ENCODE data around the gene FHOD3.

Gene FHOD3

DNA sequence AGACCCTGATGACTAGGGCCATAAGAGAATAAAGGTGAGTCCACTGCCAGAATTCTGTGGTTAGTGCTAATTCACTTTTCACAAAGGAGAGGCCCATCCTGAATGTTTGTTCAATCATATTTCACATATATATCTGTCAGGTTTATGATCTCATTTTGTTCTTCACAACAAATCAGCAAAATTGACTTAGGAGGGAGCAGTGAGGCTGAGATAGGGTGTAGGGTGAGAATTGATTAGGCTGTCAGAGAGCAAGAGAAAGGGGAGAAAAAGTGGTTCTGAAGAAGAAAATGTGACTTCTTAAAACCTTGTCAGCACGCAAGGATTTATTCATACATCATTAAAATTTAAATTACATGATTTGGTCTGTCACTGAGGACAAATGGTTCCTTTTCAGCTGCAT, 117.7 kb downstream of the FHOD3 start:
- DNase-seq, result no peak

DNA sequence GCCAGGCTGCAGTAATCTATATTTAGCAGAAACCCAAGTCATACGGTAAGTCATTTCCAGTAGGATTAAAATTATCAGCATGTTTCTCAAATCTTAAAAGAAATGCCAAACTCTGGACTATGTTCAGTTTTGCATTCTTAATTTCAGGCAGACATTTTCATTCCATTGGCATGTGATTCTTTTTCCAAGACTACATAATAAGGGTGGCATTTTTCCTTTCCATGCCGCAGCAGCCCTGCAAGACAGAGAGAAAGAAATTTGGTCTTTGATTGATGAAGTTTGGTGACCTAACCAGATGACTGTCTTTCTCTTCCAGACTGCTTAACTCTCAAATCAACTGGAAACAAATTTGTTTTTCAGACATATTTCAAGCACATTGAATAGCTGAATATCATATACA, 118.1 kb downstream of the FHOD3 start:
- DNase-seq, result no peak

DNA sequence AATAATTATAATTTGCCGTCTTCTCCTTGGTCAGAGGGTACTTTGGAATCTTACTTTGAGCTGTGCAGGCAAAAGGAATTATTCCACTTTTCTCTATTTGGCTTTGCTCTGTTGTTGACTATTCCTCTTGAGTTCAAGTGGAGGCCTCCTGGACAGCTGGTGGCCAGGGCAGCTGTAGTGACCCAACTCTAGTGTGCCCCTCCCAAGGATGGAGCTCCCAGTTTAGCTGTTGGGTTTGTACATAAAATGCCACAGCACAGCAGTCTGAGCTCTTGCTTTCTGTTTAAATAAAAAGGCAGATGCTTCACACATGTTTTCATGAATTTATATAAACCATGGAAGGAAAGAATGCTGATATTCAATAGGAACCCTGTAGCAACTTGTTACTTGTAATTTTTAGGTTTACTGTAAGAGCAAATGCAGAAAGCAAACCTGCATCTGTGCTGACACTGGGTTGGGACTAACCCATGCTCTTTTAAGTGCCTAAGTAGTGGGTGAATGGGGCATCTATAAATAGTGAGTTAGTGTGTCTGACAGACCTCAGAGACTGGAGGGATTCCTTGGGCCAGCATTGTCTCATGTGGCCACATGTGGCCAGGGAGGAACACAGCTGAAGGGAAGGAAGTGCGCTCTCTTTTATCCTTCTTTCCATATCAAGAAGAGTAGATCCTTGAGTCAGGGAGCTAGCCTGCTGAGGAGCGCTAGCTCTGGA, 121.8 kb downstream of the FHOD3 start:
- no peak for DNase-seq

DNA sequence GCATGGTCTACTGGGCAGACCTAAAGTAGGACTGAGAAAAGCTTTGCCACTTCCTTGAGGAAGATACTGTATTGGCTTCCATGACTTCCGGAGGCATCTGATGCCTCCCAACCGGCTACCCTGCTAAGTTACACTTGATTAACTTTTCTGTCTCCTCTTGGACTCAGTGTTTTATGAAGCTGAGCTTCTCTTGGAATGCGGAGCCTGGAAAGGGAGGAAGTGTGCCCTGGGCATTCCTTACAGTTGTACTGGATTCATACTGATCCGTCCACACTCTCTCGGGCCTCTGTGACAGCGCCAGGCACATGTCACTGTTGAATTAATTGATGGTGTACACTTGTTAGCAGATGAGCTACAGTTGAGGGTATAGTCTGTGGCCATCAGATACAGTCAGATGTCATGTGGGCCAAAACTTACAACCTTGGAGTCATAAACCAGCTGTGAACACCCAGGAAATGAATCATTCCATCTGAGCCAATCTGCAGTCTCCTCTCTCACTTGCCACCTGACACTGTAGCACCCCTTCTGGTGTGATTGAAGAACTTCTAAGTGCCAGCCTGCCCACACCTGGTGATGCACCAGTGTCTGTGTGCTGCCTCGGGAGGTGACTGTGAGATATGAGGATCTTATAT, 122.5 kb downstream of the FHOD3 start:
- no peak for DNase-seq

DNA sequence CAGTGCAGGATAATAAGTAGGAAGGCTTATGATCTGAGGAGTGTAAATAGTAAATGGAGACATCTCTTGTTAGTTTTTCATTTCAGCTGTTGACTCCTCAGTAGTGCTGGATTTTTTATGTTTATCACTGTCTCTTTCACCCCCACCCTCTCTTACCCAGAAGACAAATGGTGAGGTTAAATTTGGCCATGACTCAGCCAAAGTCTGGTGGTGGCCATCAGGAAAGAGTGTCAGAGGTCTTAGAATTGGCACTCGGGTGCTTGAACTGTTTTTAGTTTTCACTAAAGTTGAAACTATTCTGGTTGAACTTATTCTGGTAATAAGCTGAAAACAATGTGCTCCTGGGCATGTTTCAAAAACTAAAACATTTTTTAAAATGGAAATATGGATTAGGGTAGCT, 123.3 kb downstream of the FHOD3 start:
- no peak for DNase-seq

DNA sequence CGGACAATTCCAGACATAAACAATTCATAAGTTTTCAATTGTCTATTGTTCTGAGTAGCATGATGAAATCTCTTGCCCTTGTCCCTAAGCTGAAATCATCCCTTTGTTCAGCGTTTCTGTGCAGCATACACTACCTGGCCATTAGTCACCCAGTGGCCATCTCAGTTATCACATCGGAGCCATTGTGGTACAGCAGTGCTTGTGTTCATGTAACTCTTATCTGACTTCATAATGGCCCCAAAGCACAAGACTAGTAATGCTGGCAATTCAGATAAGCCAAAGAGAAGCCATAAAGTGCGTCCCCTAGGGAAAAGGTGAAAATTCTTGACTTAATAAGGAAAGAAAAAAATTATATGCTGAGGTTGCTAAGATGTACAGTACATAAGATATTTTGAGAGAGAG, 127.2 kb downstream of the FHOD3 start:
- no peak for DNase-seq

DNA sequence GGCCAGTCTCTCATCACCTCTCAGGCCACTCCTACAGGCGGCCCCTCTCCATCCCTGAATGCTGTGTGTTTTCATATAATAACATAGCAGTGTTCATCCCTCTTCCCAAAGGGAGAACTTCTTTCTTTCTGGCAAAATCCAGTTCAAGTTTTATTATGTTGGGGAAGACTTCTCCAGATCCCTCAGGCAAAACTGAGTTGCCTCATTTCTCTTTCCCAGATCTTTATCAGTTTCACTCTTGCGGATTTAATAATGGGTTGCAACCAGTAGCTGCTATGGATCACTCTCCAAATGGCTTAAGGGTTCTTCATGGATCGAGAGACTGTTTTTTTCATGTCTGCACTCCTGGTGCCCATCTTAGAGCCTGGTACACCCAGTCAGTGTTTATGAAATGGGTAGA, 129.9 kb downstream of the FHOD3 start:
- DNase-seq, result no peak

DNA sequence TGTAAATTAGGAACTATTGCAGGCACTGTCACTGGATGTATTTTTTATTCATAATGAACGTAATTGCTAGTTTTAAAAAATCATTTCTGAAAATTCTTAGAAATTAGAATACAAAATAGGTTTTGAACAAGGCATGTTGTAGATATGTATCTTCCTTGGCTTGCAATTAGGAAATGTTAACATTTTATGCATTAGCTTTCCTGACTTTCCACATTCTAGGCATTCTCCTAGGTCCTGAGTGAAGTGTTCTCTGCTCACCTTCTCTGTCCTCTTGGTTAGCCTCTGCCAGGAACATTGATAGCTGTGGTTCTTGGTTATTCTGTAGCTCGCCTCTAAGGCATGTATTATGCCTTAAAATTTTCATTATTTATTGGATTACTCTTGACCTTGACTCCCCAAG, 130.3 kb downstream of the FHOD3 start:
- DNase-seq, result no peak

DNA sequence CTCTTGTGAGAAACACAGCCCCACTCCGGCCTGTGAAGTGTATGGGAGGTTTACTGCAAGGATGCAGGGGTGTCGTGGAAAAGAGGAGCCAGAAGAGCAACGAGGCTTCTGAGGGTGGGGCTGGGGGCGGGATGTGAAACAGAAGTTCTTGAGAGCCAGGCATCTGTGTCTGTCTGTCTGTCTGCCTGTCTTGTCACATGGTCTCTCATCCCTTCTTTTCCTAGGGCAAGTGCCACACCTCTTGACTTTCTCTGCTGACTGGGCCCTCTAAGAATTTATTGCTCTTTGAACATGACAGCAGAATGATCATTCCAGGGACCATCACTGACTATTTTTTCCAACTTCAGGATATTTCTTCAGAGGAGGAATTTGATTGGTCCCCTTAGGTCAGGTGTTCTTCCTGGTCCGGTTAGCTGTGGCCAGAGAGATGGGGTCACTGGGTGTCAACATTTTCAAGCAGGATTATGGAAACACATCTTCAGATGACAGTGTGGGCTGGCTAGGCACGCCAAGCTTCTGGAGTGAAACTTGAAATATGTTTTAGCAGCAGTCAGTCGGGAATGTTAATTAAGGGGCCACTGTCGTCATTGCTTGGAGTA, 131.0 kb downstream of the FHOD3 start:
- no peak for DNase-seq

DNA sequence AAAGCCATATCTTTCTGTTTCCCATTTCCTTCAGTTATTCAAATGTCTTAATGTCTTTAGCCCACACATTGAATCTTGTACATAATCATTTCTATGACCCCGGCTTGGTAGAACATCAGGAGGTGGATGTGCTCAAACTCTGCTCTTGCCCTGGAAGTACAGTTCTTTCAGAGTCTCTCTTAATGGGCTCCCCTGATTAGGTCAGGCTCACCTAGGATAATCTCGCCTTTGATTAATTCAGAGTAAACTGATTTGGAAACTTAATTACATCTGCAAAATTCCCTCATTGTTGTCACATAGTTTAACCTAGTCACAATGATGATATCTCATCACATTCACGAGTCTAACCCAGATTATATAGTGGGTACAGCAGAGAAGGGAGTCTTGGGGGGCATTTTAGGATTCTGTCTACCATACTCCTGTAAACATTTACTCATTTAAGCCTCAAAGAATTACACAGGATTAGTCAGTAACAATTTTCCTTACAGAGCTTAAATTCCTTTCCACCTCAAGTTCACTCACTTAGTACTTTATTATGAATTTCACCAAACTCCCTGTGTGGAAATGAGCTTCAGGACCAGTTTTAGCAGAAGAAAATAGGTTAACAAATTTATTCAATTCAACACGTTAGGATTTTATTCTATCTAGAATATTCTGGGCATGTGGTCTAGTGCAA, 135.5 kb downstream of the FHOD3 start:
- no peak for DNase-seq

DNA sequence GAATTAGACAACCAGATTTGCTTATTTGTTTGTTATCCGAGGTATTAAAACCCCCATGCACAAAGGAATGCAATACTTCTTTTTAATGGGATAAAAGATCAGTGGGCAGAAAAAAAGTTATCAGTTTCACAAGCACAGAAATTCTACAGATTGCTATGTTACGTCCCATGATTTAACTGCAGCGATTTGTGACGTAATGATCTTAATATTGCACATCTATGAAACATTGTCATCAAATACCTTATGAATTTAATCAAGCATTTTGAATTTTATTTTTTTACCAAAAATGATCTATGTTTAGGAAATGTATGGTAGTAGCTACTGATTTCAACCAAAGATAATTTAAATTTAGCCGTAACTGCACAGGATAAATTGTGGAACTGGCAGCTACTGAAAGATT, 138.9 kb downstream of the FHOD3 start:
- no peak for DNase-seq

DNA sequence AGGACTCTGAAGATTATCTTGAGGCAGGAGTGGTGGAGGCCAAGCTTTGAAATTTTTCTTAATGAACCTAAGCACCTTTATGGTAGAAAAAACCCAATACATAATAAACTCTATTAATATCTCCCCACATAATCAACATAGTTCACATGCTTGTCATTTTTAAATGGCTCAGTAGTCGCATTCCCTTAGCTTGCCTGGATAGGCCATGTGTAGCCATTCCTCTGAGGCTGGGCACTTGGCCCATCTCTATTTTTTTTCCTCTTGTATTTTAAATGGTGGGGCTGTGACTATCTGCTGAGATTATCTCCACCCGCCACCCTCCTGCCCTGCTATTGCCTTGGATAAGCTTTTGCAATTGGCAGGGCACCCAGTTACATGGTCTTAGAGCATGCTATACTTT, 143.1 kb downstream of the FHOD3 start:
- DNase-seq, result peak in 1 of 2 experiments; percentile 16

DNA sequence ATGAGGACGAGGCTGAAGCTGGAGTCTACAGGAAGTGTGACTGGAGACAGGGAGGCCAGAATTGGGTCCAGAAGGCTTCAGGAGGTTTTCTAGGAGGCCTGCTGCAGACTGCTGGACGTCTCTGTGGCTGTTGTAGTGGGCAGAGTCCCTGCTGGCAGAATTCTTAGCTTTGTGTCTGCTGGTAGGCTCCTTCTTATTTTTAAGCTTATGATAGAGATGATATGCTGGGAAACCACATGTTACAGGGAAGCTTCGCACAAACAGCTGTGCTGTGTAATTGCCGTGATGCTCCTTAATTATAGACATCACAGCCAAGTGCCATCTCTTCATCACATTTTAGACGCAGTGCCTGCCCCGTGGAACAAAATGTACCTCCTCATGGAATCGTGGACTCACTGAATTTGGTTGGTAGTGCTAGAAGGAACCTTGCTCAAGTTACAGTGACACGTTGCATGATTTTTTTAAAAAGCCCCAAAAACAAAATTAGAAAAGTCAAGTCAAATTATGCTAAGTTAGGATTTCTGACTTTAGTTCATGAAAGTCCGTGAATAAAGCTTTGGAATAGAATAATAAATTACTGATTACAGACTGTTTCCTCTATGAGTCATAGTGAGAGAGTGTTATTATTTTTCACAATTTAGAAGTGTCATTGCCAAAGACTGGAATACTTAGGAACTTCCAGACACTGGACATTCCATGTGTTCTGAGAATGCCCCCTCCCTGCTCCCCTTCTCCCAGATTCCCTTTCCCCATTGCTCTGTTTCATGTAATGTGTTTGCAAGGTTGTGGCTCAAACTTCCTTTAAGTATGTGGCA, 144.1 kb downstream of the FHOD3 start:
- DNase-seq, result peak in 1 of 2 experiments; percentile 20

DNA sequence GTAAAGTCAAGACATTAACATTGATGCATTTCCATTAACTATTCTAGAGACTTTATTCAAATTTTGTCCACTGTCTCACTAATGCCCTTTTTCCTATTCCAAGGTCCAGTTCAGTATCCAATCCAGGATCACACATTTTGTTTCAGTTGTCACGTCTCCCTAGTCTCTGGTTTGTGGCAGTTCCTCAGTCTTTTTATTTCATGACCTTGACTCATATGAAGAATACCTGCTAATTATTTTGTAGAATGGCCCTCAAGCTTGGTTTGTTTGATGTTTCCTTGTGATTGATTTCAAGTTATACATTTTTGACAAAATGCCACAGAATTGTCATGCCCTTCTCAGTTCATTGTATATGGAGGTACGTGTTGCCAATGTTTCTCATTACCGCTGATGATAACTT, 145.2 kb downstream of the FHOD3 start:
- no peak for DNase-seq

DNA sequence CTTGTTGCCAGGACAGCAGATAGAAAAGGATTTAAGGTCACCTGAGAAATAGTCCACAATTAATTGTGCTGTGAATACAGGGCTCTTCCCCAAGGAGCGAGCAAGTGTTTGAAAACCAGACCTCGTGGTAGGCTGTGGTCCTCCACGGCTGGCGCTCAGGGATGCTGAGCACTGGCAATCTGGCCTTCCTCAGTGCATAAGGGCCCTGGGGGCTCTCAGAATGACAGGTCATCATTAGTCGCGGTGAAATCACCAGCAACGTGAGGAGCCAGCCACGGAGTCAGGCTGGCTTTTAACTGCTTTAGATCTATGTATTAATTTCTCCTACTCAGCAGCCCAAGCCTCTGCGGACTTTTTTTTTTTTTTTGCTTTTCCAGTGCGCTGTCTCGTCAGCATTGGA, 148.5 kb downstream of the FHOD3 start:
- peak in 1 of 2 experiments; percentile 19 for DNase-seq

DNA sequence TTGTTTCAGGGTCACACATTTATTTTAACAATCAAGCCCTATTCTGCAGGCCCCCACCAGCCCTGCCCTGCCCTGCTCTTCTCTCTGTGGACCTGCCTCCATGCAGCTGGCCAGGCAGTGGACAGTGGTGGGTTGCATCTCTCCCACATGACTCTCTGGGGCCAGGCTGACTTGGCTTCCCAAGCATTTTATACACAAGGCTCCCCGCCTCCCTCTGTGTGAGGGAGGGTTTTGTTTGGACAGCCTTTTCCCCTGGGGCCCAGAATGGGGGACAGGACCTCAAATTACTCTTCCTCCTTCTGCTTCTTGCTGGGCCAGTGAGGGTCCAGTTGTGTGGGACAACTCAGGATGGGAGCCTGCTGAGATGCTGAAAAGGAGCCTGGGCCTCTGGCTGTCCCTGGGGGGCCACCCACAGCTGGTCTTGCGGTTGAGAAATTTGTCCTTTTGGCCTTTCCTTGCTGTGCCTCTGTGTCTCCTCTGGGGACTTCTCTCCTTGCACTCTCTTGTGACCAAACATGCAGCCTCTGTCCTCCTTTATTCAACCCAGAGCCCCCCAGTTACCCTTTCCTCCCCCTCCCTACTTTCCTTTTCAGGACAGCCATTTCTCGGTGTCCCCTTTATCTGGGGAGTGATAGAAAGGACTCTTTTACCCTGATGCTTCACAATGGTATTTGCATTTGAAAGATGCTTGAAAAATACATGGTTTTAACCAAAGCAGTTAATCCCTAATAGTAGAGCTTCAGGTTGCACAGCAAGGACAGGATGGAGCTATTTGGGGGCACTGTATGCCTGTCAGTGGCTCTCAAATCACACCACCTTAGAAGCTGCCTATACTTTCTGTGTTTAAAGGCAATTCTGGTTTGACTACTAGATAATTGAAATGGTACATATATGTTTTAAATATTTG, 151.1 kb downstream of the FHOD3 start:
- DNase-seq, result no peak

DNA sequence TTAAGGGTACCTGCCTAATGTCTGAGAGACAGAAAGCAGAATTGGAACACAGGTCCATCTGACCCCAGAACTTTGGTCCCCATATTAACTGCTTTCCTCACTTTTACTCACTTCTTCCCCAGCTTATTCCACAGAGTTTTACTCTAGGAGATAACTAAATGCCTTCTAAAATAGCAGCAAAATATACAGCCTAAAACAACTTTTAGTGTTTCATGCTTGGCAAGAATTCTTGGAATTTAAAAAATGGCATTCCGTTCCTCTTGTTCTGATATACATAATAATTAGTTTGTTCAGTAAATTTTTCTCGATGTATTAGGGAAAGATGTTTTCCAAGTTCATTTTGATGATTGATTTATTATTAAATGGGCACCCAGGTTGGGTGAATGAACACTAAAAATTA, 151.9 kb downstream of the FHOD3 start:
- DNase-seq, result no peak

DNA sequence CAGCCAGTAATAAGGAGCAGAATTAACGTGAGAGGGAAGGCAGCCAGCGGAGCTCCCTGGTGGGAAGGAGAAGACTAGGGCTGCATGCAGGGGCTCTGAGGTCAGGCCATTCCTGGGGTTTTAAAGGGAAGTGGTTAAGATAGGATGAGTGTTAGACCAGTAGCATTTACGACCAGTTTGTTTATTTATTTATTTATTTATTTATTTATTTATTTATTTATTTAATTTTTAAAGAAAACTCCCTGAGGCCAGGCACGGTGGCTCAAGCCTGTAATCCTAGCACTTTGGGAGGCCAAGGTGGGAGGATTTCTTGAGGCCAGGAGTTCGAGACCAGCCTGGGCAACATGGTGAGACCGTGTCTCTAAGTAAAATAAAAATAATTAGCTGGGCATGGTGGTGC, 152.8 kb downstream of the FHOD3 start:
- no peak for DNase-seq

DNA sequence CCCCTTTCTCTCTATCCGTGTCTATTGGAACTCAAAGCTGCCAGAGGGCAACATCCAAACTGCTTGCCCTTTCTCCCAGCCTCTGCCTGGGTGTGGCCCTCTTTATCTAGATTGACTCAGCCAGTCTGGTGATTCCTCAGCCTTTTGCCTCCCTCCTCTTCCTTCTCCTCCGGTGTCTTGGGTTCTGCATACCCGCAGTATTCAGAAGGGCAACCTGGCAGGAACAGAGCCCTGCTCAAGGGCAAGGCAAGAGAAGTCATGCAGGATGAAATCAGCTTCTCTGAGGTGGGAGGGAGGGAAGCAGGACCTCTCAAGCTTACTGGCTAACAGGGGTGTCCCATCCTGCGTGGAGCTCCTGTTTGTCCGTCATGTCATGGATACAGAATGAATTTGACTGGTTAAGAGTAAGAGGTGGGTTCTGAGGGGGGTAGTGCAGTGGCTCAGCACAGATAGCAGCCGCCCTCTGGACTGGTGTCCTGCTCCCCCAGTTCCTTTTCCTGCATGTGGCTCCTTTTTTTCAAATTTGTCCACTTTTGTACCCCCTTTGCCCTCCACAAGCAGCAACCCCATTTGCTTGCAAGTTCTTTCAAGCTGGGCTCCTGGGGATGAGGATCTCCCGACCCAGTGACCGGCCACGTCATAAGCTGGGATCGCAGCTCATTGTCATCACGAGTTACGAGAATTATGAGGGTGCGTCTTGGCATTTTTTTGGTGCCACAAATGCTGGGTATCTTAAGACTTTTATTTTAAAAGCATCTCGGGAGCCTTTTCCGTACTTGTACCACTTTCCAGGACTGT, 154.1 kb downstream of the FHOD3 start:
- no peak for DNase-seq

DNA sequence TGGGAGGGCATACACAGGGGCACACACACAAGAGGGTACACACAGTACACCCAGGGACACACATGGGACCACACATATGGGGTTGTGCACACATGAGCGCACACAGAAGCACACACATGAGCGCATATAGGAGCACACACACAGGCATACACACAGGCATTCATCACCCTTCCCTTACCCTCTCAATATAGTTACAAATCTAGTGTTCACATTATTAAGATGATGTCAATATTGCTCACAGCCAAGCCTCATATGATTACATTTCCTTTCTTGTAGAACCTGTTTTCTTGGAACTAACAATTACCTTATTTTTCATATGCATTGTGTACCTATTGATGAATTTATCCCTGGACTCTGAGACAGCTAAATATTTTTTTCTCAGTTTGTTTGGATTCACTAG, 156.7 kb downstream of the FHOD3 start:
- DNase-seq, result no peak

DNA sequence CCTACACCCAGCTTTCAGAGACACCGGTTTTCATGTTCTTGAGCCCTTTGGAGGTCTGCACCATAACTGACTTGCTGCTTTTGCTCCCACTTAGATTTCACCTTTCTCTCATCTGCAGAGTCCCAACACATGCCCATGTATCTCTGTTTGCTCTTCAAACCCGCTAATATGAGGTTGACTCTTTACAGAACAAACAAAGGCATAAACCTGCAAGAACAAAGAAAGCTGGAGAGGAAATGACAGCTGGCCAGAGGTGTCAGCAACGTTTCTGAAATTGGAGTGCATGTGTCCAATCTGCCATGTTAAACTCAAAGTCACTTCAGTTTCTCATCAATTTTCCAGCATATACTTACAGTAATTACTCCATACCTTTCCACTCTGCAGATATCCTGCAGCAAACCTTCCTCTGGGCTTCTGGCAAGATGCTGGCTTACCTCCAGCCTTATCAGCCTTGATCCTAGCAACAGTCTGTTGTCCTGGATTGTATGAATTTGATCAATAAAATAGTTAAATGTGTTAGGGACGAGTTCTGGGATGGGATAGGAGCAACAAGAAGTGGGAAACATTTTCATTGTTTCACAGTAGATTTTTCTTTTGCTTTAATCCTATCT, 157.4 kb downstream of the FHOD3 start:
- DNase-seq, result no peak
